Measurements from ENCODE around the gene BIN2. TPM values are rescaled to one million over a fixed set of nuclear protein-coding genes. Genes with fewer than 3 reads are reported as not detected.

Gene BIN2
- total RNA-seq, 1 experiment from 2014 or later: not detected

DNA sequence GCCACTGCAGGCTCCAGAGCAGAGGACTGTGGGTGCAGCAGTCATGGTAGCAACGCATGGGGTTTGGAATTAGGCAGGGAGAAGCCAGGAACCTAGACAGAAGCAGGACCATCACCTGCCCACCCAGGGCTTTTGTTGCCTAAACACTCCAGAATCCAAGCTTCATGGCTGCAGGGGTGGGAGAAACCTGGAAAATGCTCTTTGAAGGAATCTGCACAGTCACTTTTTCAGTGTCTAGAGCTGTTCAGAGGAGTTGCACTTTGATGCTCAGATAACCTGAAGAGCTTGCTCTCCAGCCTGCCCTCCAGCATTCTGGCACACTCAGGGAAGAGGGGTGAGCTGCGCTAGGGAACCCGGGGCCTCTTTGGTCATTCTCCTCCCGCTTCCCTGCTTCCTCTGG is 24.1 kb upstream of the BIN2 start:
- Histone ChIP-seq H3K36me3 (ENCODE audit: low read depth) (no peaks in the 10 kb centered on the region), H3K9me2 (ENCODE audit: insufficient read depth) (no peaks in the 10 kb centered on the region), H3K27ac (no peak overlapping the region), H3K79me2 (ENCODE audit: low read depth) (no peaks in the 10 kb centered on the region), H4K20me1 (ENCODE audit: insufficient read depth) (no peaks in the 10 kb centered on the region), H3K4me1 (replicated peaks; ENCODE audit: insufficient read depth) (no peaks in the 10 kb centered on the region), H3K4me2 (no peak overlapping the region), H3K9me3 (ENCODE audit: insufficient read depth, low read depth) (no peaks in the 10 kb centered on the region), H3F3A (ENCODE audit: insufficient read depth, low read depth) (peaks cover 3% of the 10 kb centered on the region; the same call in 1 of the 2 replicates), H3K4me3 (no peak overlapping the region), H3K27me3 (ENCODE audit: insufficient read depth, low read depth) (no peaks in the 10 kb centered on the region), H2AFZ (no peak overlapping the region)
- TF ChIP-seq, protein P1, sequence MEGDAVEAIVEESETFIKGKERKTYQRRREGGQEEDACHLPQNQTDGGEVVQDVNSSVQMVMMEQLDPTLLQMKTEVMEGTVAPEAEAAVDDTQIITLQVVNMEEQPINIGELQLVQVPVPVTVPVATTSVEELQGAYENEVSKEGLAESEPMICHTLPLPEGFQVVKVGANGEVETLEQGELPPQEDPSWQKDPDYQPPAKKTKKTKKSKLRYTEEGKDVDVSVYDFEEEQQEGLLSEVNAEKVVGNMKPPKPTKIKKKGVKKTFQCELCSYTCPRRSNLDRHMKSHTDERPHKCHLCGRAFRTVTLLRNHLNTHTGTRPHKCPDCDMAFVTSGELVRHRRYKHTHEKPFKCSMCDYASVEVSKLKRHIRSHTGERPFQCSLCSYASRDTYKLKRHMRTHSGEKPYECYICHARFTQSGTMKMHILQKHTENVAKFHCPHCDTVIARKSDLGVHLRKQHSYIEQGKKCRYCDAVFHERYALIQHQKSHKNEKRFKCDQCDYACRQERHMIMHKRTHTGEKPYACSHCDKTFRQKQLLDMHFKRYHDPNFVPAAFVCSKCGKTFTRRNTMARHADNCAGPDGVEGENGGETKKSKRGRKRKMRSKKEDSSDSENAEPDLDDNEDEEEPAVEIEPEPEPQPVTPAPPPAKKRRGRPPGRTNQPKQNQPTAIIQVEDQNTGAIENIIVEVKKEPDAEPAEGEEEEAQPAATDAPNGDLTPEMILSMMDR (conservative IDR thresholded peaks at IDR 0.05): no peak
- BruUV-seq (replicated peaks): no TSS peak
- peak in 1 of 2 experiments; percentile 39 for DNase-seq
- ChIA-PET POLR2A (ENCODE audit: unreplicated experiment) (no interaction called here), CTCF (no interaction called here)
- intact Hi-C loops (cut with micrococcal nuclease; ENCODE audit: unreplicated experiment): loop anchor here (10.0 kb wide), 2 partner anchors 263 to 583 kb away; partner anchors contain the start of genes ATF1 and CSRNP2

DNA sequence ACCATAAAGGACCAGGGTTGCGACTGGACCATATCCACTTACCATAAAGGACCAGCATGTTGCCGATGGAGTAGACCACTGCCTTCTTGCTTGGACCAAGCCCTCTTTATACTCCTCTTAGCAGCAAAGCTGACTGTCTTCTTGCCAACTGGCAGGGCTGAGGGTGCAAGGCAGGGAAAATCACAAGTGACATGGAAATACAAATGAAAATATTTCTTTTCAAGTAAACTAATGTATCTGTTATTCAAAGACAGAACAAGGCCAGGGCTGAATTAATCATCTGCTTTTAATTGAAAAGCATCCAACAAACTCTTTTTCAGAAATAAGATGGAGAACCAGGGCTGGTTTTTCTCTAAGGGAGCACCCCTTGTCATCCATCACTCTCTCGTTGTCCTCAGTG is 22.6 kb upstream of the BIN2 start, which contains the start of gene CELA1:
Gene CELA1, minus strand, starts transcription at position 99 of the 400 bp plus-strand sequence. Its CDS starts 41 bp downstream, at position 58.
- Histone ChIP-seq H2AFZ (no peak within 1 kb of the TSS), H3K36me3 (ENCODE audit: low read depth) (no peaks in the 10 kb centered on the region)

DNA sequence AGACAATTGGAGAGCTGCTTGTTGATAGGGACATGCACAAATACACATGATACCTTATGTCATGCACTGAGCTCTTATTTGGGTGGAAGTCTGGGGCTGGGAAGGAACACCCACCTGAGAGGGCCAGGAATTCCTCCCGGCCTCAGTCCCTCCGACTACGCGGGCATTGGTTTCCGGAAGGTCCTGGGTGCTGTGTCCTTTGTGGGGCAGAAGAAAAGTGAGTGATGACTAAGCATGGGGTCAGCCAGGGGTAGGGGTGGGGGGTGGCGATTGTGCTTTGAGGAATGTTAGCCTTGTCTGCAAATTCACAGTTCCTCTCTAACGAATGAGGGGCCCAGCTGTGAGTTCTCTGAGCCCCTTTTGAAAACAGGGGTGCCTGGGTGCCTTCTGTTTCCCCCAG is 21.7 kb upstream of the BIN2 start:
- POLR2A ChIA-PET (ENCODE audit: unreplicated experiment): interaction anchor here (0.5 to 0.8 kb wide), 4 partner anchors 26 to 340 kb away, joined by 3 to 10 read pairs (median 6); partner anchors contain the start of gene POU6F1
- Histone ChIP-seq H3K79me2 (ENCODE audit: low read depth) (no peaks in the 10 kb centered on the region), H4K20me1 (ENCODE audit: insufficient read depth) (no peaks in the 10 kb centered on the region), H3K4me1 (replicated peaks; ENCODE audit: insufficient read depth) (peaks cover 8% of the 10 kb centered on the region), H3K9me2 (ENCODE audit: insufficient read depth) (no peaks in the 10 kb centered on the region), H3K27ac (no peak overlapping the region), H3K9me3 (ENCODE audit: insufficient read depth, low read depth) (no peaks in the 10 kb centered on the region), H3K27me3 (ENCODE audit: insufficient read depth, low read depth) (no peaks in the 10 kb centered on the region), H3K4me2 (no peak overlapping the region), H3K36me3 (ENCODE audit: low read depth) (no peaks in the 10 kb centered on the region), H3F3A (ENCODE audit: insufficient read depth, low read depth) (peaks cover 3% of the 10 kb centered on the region; the same call in 1 of the 2 replicates), H2AFZ (no peak overlapping the region), H3K4me3 (no peak overlapping the region)
- peak in 1 of 2 experiments; percentile 47 for DNase-seq
- intact Hi-C loops (cut with micrococcal nuclease; ENCODE audit: unreplicated experiment): loop anchor here (10.0 kb wide), 2 partner anchors 261 to 581 kb away; partner anchors contain the start of genes ATF1 and CSRNP2
- BruUV-seq (replicated peaks): no TSS peak
- TF ChIP-seq, protein P1 (conservative IDR thresholded peaks at IDR 0.05): no peak
- no peak for TF ChIP-seq EZH2 (IDR thresholded peaks at IDR 0.05; ENCODE audit: low read depth)
- CTCF ChIA-PET: interaction anchor here (0.6 to 1.3 kb wide), 3 partner anchors 26 to 344 kb away, joined by 4 to 8 read pairs (median 5); no protein-coding TSS in a partner anchor

More for the DNA sequence above, 22.6 kb upstream of the BIN2 start, which contains the start of gene CELA1:
- Histone ChIP-seq H3F3A (ENCODE audit: insufficient read depth, low read depth) (peaks cover 3% of the 10 kb centered on the region; the same call in 1 of the 2 replicates), H3K4me2 (no peak within 1 kb of the TSS), H3K9me2 (ENCODE audit: insufficient read depth) (no peaks in the 10 kb centered on the region), H3K4me1 (replicated peaks; ENCODE audit: insufficient read depth) (peaks cover 2% of the 10 kb centered on the region; the same call in 1 of the 2 replicates), H3K9me3 (ENCODE audit: insufficient read depth, low read depth) (no peaks in the 10 kb centered on the region), H3K4me3 (no peak within 1 kb of the TSS), H3K27ac (no peak within 1 kb of the TSS), H3K79me2 (ENCODE audit: low read depth) (no peaks in the 10 kb centered on the region), H3K27me3 (ENCODE audit: insufficient read depth, low read depth) (no peaks in the 10 kb centered on the region), H4K20me1 (ENCODE audit: insufficient read depth) (no peaks in the 10 kb centered on the region)
- TF ChIP-seq, protein P1 (conservative IDR thresholded peaks at IDR 0.05): no peak
- no peak for TF ChIP-seq EZH2 (IDR thresholded peaks at IDR 0.05; ENCODE audit: low read depth)
- no TSS peak for BruUV-seq (replicated peaks)
- ChIA-PET POLR2A (ENCODE audit: unreplicated experiment) (no interaction called here), CTCF (no interaction called here)
- intact Hi-C loops (cut with micrococcal nuclease; ENCODE audit: unreplicated experiment): loop anchor here (10.0 kb wide), 2 partner anchors 262 to 582 kb away; partner anchors contain the start of genes ATF1 and CSRNP2
- DNase-seq: no peak

All from PC-9 (cell line).